Fibroblast of villous mesenchyme (primary cell): ENCODE data around the gene DIS3. TPM values are rescaled to one million over a fixed set of nuclear protein-coding genes. Genes with fewer than 3 reads are reported as not detected.
"Not testable (repeated sequence)": the region's sequence is repeated elsewhere in the genome, so short reads cannot be mapped to it uniquely, and the experiment has no call there.

Source experiments
- DNase-seq: peaks from one replicate; pipeline ENCODE4 v3.0.0-alpha.2; 2010; ENCODE audit warnings: low read depth
- H3K4me3 ChIP-seq: 2 replicates; pipeline ENCODE4 v1.5.1; 2011; ENCODE audit warnings: low read depth, mild to moderate bottlenecking, low read length
- total RNA-seq: library from RNA; depleted of rRNA; stranded (reverse); fragments of >200 nt; gene quantifications from 2 replicates; pipeline ENCODE4 v1.2.3, GENCODE V29; 2012
- TF ChIP-seq, protein P1 (sequence below): IDR thresholded peaks from 2 replicates; pipeline ENCODE4 v1.5.1; 2012; ENCODE audit warnings: low read depth, mild to moderate bottlenecking, low read length; ENCODE audit not compliant: insufficient read depth

Gene DIS3
- total RNA-seq, 1 donor: 35.0 TPM

DNA sequence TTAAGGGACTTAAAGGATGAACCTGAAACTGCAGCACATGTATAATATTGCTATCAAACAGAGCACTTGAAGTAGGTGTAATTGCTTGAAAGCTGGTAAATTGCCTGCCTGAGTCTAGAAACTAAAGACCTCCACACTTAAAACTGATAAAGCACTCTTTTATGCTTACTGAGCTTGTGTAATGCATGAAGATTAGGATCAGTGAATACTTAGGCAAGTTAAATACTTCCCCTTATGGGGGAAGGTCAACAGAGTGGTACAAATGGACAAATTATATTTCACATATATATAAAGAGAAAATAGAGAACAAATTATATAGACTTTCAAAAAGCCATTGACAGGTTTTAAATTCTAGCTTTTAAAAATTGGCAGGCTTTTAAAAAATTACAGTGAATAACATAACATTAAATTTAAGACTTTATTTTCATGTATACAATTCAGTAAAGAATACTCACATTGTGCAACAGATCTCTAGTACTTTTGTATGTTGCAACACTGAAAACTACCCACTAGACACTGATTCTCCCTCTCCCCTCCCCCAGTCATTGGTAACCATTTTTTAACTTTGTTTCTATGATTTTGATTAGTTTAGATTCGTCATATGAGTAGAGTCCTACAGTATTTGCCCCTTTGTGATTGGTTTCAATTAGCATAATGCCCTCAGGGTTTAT, 24.1 kb upstream of the DIS3 start:
- TF ChIP-seq, protein P1, sequence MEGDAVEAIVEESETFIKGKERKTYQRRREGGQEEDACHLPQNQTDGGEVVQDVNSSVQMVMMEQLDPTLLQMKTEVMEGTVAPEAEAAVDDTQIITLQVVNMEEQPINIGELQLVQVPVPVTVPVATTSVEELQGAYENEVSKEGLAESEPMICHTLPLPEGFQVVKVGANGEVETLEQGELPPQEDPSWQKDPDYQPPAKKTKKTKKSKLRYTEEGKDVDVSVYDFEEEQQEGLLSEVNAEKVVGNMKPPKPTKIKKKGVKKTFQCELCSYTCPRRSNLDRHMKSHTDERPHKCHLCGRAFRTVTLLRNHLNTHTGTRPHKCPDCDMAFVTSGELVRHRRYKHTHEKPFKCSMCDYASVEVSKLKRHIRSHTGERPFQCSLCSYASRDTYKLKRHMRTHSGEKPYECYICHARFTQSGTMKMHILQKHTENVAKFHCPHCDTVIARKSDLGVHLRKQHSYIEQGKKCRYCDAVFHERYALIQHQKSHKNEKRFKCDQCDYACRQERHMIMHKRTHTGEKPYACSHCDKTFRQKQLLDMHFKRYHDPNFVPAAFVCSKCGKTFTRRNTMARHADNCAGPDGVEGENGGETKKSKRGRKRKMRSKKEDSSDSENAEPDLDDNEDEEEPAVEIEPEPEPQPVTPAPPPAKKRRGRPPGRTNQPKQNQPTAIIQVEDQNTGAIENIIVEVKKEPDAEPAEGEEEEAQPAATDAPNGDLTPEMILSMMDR: no peak
- DNase-seq: peak; percentile 37

DNA sequence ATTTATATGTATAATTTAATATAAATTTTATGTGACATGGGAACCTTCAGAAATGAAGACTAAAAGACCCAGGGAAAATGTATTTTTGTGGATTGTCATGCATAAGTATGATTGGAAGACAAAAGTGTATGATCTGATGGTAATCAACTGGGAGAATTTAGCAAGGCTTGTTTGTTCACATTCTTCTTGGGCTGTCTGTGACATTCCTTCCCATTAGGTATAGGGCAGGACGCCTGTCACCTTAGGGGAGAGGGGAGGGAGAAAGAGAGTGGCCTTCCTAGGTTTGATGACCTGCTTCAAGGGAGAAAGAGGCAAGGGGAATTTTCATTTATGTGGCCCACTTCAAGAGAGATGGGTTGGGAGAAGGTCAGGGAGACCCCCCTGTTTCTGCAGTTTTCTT, 22.6 kb upstream of the DIS3 start:
- no peak overlapping the region for H3K4me3 ChIP-seq
- TF ChIP-seq, protein P1: no peak
- no peak for DNase-seq

More for the DNA sequence above, 24.1 kb upstream of the DIS3 start:
- no peak overlapping the region for H3K4me3 ChIP-seq

DNA sequence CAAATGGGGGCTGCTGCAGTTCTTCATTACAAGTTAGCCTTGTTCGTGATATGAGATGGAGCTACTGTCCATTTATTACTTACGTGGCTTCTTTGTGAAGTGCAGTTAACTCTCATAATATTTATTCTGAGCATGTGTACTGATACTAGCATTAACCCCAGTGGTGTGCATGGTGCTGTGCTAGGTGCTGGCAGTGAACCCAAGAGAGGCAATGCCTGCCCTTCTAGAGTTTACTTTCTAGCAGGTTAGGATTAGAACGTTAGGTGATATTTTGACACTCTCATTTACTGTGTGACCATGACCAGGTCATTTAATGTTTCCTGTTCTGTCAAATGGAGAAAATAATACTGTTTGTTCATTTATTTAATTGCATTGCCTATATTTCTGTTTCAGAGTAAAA, 17.1 kb upstream of the DIS3 start:
- no peak for DNase-seq
- TF ChIP-seq, protein P1: no peak
- no peak overlapping the region for H3K4me3 ChIP-seq

DNA sequence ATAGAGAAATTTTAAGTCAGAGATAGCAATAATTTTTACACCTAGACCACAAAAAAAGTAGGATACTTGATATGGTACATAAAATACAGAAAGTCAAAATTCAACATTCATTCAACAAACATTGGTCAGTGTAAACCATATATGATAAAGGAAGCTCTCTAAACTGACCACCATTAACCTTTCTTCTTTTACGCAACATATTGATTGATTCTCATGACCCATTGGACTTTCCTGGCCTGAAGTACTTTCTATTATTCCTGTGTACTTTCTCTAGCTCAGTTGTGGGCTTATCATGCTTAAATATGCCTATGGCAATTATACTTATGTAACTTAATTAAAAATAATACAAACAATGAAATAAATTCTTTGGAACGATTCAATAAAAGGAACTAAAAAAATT, 10.9 kb upstream of the DIS3 start:
- H3K4me3 ChIP-seq: no peak overlapping the region
- TF ChIP-seq, protein P1: no peak
- DNase-seq: no peak

DNA sequence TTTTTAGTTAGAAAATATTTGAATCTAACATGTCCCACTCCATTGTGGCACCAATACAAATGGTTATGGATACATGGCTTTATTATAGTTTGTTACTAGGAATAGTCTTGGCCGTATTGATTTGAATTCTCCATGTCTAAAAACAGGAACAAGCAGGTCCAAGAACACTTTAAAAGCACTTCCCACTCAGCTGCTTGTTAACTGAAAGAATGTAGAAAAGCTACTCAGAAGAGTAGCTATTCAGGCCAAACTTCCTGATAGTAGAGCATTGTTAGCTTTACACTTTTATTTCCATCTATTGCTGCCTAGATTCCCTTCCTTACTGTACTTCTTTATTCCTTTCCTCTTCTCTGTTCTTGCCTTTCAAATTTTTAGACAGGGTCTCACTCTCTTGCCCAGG, 7.1 kb upstream of the DIS3 start:
- TF ChIP-seq, protein P1: no peak
- no peak for DNase-seq
- H3K4me3 ChIP-seq: no peak overlapping the region

DNA sequence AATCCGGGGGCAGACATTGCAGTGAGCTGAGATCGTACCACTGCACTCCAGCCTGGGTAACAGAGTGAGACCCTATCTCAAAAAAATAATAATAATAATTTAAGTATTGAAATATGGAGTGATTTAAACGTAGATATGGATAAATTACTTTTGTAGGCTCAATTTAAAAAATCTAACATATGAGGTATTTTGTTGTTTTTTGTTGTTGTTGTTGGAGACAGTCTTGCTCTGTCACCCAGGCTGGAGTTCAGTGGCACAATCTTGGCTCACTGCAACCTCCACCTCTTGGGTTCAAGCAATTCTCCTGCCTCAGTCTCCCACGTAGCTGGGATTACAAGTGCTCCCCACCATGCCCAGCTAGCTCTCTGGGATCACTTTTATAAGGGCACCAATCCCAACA, 3.0 kb upstream of the DIS3 start:
- DNase-seq, H3K4me3 ChIP-seq: not testable (repeated sequence)

DNA sequence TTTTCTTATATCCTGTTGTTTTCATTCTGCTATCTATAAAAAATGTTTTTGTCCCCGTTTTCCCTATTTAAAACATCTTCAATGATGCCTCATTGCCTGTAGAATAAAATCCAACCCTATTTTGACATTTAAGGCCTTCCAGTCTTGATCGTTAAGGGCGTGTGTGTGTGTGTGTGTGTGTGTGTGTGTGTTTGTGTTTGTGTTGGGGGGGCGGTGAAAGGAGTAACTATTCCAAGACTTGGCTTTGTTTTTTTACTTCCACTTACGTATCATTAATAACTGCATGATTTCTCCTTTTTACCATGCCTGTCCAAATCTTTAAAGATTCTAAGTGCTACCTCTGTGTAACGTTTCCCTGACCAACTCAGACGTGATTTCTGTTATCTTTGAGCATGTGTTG, 1.0 kb upstream of the DIS3 start:
- H3K4me3 ChIP-seq: peak overlapping the region; percentile 95
- peak; percentile 22 for DNase-seq
- TF ChIP-seq, protein P1: no peak
